Fibroblast of skin of right biceps (primary cell): ENCODE results near the gene TNKS1BP1.
"Not testable (repeated sequence)": the region's sequence is repeated elsewhere in the genome, so short reads cannot be mapped to it uniquely, and the experiment has no call there.

Source experiments
- DNase-seq: peaks from one replicate; pipeline ENCODE4 v3.0.0-alpha.2; 2013

Gene TNKS1BP1

DNA sequence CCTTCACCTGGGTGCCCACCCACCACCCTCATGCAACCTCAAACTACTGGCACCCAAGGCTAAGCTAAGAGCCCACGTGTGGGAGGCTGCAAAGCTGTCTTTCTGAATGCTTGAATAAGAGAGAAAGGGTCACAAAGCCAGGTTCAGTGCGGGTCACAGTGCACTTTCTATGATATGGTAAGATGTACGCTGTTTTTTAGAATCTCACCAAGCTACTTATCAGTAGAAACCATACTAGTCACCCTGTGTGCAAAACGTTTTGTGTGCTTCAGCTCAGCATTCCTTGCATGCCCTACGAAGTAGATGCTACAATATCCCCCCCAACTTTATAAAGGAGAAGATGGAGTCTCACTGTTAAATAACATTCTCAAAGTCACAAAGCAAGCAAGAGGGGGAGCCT is 28.3 kb upstream of the TNKS1BP1 start:
- DNase-seq, result no peak

DNA sequence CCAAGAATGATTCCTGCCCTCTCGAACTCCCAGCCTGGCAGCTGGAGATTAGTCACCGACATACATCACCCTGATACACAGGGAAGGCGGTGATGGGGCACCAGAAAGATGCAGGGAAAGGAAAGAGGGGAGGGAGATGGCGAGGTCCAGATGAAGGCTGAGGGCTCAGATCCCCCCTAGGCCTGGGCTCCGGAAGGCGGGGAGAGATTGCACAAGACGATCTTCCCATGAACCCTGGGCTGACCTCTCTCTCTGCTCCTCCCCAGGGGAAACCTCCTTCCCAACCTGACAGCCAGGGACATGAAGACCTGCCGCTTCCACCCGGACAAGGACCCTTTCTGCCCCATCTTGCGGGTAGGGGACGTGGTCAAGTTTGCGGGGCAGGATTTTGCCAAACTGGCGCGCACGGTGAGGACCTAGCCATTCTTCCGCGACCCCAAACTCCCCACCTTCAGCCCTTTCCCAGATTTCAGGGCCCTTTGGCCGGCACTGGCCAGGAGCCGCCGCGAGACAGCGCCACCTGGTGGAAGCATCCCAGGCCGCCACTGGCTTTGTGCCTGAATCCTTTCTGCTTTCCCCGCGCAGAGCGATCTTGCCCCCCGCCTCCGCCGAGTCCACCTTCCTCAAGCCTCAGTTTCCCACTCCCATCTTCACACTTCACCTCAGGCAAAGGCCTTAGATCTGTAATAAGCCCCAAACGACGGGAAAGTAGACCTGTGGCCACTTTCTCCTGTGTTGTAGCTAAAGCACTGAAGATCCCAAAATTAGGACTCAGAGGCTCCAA is 24.9 kb upstream of the TNKS1BP1 start:
- peak; percentile 22 for DNase-seq

DNA sequence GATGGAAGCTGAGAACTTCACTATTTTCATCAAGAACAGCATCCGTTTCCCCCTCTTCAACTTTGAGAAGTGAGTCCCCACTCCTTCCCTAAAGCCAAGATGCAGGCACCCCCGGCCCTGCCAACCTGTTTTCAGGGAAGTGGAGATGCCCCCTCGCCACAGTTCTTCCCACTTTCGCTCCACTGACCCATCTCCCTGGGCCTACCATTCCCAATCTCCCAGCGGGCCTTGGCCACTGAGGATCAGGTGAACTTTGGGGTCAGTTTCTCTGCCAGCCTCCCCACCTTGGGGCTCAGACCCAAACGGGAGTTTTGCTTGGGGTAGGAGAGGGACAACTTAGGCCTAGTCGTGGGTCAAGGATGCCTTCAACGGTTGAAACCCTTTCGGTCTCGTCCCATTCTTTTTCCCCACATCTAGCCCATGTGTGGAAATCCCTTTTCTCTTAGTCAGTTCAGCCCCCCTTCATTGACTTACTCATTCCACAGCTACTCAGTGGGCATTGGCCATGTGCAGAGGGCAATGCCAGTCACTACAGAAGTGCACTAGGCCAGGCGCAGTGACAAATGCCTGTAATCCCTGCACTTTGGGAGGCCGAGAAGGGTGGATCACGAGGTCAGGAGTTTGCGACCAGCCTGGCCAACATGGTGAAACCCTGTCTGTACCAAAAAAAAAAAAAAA is 24.0 kb upstream of the TNKS1BP1 start:
- DNase-seq, result no peak

DNA sequence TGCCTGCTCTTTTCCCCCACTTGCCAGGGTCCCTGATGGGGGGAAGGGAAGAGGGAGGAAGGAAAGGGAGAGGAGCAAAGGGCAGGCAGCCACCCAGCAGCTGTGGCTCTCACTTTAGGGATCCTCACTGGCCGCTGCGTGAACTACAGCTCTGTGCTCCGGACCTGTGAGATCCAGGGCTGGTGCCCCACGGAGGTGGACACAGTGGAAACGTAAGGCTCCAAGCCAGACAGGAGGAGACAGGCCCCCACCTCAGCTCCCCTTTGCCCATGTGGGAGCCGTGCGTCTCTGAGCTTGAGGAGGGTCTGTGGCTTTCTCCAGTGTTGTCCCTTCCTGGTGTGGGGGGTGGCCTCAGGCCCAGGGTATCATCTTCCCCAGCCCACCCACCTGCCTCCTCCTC is 23.3 kb upstream of the TNKS1BP1 start:
- DNase-seq, result no peak

DNA sequence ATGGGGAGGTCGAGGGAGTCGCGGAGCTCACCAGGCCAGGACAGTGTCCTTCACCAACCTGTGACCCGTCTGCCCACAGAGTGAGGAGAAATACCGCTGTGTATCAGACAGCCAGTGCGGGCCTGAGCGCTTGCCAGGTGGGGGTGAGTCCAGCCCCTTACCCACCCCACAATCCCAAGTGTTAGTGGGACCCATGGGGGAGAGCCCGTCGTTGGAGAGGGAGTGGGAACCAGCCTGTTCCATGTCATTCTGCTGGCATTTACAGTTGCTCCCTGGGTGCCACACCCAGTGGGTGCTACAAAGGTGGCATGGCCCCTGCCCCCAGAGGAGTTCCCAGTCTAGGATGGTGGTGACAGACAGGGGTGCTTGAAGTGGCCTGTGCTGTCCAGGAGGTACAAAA is 22.6 kb upstream of the TNKS1BP1 start:
- DNase-seq, result no peak

DNA sequence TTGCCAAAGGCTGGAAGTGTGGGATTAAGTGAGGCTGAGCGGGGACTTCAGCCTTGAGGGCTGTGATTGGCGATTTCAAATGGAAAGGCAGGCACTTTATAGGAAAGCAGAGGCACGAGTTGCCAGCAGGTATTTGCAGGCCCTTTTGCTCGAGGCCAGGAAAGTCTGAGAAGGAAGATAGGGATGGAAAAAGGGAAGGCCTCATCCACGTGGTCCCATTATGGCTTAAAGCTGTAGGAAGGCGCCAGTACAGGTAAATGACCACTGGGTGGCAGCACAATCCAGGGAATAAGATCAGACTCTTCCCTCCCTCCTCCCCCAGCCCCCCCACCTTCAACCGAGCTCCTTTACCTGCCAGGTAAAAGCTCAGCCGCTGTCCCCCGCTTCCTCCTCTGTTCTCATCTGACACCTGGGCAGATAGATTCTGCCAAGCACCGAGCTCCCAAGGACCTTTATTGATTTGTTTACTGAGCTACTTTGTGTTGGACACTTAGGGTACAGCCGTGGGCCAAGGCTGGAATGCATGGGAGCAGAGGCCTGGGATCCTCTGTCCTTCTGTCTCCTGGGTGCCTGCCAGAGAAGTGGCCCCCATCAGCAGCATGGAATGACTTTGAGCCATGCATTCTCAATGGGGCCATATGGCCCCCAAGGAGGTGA is 20.9 kb upstream of the TNKS1BP1 start:
- peak; percentile 67 for DNase-seq

DNA sequence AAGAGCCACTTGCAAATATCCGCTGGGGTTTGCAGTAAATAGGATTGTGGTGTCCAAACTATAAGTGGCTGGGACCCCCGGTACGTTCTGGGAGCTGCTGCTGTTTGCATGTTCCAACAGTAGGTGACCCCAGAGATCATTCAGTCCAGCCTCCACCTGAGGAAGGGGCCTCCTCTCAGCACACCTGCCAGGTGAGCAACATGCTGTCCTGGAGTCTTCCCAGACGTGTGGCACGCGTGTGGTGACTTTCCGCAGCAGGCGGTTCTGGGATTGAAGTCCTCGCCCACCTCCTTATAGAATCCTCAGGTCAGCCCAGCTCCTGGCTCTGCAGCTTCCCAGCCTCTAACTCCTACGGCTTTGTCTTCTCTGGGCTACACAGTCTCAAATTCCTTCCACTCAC is 20.1 kb upstream of the TNKS1BP1 start:
- DNase-seq, result no peak

DNA sequence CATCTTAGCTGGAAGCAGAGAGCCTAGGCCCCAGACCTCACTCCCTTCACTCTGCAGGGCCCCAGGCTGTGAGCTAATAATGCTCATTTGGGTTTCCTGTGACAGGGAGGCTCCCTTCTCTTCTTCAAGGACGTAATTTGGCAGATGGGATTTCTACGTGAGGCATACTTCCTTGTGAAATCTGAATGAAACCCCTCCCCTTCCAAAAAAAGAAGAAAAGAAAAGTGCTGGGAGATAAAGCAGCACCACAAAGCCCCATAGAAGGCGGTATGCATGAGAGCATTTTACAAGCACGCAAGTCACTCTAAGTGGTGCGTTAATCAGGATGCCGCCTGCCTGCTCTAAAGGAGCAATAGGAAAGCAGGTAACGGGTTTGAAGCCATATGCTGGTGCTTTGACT is 19.1 kb upstream of the TNKS1BP1 start:
- no peak for DNase-seq

DNA sequence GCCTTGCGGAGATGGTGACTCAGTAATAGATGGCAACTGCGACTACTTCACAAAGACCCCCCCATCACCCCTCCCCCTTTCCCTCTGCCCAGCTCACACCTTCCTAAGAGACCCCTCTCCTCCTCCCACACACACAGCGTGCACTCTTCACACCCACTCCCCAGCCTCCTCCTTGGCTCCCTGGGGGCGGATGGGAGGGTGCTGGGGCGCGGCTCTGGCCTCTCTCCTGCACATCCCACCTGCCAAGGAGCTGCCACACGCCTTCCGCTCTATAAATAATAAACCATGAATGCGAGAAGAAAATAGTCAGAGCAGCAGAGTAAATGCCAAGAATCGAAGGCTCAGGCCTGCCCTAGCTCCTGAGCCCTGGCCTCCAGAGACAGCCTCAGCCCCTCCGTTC is 17.9 kb upstream of the TNKS1BP1 start:
- no peak for DNase-seq

DNA sequence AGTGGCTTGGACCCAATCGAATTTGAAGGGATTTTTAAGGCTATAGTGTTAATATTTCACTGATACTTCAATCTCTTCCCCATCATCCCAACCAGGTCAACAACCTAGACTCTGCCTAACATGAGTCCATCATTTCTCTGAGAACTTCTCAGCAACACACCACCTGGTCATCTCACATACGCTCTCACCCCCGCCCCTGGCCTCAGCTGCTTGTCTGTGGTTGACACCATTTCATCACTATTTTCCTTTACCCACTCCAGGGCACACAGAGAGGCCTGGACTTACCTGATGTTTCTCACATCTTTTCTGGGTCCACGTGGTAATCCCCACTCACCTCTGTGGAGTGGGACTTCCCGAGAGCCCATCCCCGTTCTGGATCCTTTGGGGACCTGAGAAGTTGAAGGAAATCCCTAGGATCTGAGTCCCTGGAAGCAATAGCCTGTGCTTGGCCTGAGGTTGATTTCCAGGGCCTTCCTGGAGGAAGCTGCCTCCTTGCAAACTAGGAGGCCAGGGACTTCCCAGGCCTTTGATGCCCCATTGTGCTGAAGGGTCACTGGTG is 16.6 kb upstream of the TNKS1BP1 start:
- no peak for DNase-seq

DNA sequence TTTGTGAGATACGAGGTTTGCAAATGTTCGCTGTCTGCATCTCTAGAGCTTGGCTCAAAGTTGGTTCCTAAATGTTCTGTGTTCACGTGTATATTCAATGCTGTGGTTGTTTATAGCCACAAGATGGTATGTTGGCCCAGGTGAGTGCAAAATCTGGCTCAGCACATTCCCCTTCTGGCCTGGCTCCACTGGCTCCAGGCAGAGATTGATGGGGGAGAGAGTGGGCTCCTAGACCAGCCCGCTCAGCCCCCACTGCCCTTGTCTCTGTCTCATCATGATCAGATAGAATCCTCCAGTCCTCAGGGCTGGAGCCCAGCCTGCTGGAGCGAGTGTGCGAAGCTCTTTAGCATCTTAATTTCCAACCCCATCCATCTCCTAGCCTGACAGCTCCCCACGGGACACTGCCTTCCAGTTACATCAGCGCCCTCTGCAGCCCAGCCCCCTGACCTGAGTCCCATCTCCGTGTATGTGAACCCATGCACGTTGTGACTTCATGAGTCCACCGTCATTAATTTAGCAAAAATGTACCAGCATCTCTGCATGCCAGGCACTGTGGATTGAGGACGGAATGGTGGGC is 15.4 kb upstream of the TNKS1BP1 start:
- peak; percentile 53 for DNase-seq

DNA sequence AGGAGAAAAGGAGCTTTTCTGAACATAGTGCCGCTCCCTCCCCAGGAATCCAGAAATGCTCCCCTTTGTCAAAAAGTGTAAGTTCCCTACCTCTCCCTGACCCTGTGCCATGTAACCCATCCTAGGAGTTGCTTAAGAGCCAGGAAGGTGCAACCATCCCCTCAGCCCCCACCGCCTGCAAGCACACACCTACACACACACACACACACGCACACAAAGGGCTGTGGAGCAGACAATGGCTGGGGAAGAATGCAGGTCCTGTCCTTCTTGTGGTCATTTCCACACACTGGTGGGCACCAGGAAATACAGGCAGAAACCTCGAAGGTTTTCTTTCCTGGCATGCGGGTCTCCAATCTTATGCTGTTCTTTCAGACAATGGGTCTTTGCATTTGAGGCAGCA is 14.6 kb upstream of the TNKS1BP1 start:
- DNase-seq, result no peak

DNA sequence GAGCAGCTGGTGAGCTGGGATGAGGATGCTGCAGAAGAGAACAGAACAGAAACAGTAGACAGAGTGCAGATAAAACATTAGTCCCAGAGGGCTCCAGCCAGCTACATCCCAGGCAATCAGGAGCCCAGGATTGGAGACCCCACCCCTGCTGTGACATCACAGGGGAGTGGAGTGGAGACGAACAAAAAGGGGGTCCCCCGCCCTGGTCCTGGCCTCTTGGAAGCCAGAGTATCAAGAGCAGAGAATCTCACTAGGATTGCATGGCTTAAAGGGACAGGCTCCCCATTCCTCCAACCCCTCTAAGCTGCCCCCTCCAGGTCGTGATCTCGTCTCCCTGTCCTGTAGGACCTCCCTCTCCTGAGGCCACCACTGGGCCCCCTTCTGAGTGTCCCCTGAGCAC is 13.4 kb upstream of the TNKS1BP1 start, which contains the start of gene P2RX3:
Gene P2RX3 (plus strand): TSS at position 211 of the 400 bp plus-strand sequence. CDS start 199 bp downstream, outside the sequence.
- DNase-seq, result no peak

DNA sequence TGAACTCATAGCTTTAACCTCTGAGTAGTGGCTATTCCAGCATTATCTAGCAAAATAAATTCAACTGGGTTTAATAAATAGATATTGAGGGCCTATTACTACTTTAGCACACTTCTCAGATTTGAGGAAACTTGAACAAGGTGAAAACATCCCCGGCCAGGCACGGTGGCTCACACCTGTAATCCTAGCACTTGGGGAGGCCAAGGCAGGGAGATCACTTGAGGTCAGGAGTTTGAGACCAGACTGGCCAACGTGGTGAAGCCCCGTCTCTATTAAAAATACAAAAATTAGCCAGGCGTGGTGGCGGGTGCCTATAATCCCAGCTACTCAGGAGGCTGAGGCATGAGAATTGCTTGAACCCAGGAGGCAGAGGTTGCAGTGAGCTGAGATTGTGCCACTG is 12.1 kb upstream of the TNKS1BP1 start:
- not testable (repeated sequence) for DNase-seq

DNA sequence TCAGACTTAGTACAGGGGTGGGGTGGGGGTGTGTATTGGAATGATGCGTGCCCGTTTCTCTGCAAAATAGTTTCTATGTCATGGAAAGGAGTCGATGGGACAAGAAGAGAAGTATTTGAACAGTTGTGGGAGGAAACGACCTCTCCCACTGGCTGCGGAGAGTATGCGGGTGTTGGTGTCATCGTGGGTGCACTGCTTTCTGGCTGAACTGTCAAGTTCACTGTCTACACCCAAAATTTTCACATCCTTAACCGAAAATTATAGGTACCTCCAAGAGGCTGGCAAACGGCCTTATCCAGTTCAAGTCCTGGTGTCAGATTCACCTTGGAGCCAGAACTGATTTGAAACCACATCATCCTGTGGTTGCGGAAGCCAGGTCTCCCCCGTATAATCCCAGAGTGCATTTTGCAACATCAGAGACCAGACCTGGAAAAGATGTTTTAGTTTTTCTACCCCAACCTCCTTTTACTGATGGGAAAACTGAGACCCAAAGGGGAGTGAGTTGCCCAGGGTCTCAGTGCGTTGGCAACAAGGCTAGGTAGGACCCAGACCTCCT is 11.4 kb upstream of the TNKS1BP1 start:
- DNase-seq, result no peak

DNA sequence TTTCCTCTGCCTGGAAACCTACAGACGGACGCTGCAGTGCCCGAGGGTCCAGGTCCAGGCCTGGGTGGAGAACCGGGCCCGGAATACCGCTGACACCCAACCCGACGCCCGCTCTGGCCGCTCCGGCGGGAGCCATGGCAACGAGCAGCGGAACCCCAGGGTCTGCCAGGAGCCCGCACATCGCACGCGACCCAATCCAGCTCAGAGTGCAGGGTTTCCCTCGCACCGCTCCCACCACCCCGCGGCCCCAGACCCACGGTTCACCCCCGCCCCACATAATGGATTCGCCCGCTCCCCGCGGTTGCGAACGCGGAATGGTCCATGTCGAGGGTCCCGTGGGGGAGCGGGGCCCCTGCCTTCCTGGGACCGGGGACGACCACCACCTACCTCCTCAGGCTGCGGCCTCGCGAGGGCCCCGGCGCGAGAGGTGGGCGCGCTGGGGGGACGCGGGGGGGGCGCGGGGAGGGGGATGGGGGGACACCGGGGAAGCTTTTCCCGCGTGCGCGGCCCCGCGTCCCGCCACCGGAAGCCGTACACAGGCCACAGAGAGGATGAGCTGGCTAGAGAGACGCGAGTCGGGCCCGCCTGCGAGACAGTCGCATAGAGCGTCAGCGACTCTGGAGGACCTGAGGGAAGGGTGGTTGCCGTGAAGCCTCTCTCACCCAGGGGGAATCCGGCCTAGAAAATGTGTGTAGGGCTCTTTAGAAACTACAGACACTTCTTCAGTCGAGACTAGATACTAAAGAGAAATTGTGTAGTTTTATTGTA is 10.8 kb upstream of the TNKS1BP1 start, which contains the start of gene SSRP1:
Gene SSRP1 (minus strand): TSS at position 550 of the 768 bp plus-strand sequence. CDS start 771 bp downstream, outside the sequence.
- peak; percentile 91 for DNase-seq

DNA sequence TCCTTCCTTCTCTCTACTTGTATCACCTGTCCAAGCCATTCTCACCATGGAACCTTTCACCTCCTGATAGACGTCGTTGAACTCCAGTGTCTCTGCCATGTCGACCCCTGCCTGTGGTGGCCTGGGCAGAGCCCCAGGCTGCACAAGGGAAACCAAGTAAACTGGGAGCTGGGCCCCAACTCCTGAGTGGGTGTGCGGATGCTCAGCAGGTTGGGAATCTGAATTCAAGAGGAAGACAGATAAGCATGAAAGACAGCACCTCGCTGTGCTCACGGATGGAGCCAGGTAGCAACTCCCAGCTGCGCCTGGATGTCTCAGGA is 10.2 kb upstream of the TNKS1BP1 start:
- DNase-seq, result no peak

DNA sequence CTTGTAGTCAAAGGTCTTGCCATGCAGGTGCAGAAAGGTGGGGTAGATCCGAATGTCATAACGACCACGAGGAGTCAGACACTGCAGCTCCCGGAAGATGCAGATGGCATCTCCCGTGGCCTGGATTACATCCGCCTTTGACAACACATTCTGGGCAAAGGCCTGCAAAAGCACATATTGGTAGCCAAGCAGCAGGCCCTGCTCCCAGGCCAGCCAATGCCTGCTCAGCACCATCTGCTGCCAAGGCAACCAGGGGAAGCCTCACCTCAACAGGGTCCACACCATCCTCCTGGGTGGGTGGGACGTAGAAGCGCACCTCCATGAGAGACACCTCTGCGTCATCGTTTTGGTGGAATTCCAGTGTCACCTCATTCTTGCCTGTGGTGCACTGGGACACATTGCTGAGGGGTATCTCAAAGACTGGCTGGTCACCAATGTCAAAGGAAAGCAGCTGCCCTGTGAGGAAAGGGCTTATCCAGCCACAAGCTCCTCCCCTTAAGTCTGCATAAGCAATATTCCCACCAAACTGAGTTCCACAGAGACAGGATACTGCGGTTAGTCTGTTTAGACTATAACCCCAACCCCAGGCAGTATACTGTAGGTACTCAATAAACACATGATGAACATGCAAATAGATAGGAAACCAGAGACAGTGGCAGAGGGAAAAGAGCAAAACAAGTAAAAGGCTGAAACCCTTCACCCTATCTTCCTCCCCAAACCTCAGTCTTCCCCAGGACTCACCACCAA is 8.1 kb upstream of the TNKS1BP1 start:
- DNase-seq, result no peak

DNA sequence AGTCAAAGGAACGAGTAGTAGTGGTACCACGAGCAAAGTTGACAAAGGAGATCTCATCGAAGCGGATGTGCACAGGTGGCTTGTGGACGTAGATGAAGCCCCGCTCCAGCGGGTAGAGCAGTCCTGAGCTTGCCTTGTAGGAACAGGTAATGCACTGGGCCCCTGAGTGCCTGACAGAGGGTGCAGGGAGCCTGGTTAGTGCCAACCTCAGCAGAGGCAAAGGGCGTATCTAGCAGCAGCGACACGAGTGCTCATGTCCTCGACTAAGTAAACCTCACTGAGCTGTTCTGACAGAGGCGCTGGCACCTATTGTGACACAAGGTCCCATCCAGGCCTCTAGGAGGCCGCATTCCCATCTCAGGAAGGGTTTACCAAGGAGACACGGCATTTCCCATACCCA is 7.0 kb upstream of the TNKS1BP1 start:
- DNase-seq, result no peak

DNA sequence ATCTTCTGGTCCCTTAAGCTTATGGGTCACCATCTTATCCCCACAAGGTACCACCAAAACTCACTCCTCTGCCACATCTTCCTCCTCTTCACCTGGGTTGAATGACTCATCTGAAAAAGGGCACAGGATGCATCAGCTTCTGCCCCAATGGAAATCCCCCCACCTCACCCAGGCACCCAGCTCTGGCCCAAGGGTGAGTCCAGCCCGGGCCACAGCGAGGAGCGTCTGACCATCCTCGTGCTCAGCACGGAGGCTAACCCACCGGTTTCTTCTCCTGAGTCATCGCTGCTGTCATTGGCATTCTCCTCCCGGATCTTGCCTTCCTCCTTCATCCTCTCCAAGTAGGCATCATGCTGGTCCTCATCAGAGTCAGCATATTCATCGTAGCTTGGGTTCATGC is 5.3 kb upstream of the TNKS1BP1 start:
- no peak for DNase-seq

DNA sequence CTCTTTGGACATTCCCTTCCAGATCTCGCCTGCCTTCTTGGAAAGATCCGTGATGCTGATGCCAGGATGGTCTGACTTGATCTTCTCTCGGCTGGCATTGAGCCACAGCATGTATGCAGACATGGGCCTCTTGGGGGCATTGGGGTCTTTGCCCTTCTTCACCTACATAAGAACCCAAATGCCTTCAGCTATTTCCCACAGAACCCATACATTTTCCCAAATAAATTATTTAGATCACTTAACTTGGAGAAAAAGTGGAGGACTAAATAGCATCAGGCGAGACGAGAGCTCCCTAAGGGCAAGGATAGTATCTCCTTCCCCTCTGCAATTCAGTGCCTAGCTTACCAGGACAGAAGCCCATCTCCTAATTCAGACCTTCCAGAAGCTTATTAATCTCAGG is 3.0 kb upstream of the TNKS1BP1 start:
- no peak for DNase-seq

DNA sequence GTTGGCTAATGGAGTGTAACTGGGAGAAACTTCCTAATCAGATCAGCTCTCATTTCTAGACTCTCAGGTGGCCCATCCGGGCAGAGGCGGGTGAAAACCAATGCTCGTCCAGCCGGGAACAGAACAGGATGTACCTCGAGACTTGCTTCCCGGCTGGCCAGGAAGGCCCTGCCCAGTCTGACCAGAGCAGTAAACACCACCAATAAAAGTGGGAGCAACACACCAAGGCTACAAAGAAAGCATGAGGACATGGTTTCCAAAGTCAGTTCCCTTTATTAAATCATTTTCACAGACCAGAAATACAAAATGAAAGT is 940 bp upstream of the TNKS1BP1 start:
- no peak for DNase-seq
